NT2/D1 (cell line): ENCODE data around the gene SDK1.

Source experiments
- SUZ12 ChIP-seq: IDR thresholded peaks from 2 replicates; pipeline ENCODE4 v1.6.1; 2011; ENCODE audit not compliant: insufficient read length, insufficient read depth; ENCODE audit errors: extremely low read depth
- YY1 ChIP-seq: IDR thresholded peaks from 2 replicates; pipeline ENCODE4 v1.6.1; 2011; ENCODE audit not compliant: insufficient read length, insufficient read depth
- ZNF274 ChIP-seq: IDR thresholded peaks from 2 replicates; pipeline ENCODE4 v1.6.1; 2011; ENCODE audit warnings: mild to moderate bottlenecking, low read depth, low read length

DNA sequence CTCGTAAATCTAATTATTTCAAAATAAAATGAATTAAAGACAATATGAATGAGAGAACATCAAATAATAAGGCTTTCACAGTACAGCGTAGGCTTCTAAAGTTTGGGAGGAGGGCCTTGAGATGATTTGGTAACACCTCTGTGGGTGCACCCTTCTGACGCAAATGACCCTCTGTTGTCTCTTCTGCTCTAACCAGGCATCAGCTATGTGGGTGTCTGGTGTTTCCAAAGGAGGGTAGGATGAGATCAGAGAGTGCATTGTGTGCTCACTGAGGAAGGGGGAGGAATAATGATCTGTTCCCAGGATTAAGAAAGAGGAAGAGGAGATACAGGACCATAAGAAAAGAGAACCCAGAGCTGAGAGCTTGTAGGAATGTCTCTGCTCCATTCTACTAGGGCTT, 420.4 kb downstream of the SDK1 start:
- no peak for TF ChIP-seq YY1
- no peak for TF ChIP-seq SUZ12
- TF ChIP-seq ZNF274, result no peak
